ENCODE results near the gene GATA1.

GRCh38 chrX:48798318-48798717, 11.9 kb downstream of the GATA1 start:
- TF ChIP-seq POLR2A (IDR thresholded peaks at IDR 0.05) (no peak), CTCF (IDR thresholded peaks at IDR 0.05) (no peak)
